HG03280 (cell line): Measurements from ENCODE around the gene DMGDH.
"Not testable (repeated sequence)": the region's sequence is repeated elsewhere in the genome, so short reads cannot be mapped to it uniquely, and the experiment has no call there.

ENCODE experiments used
- ATAC-seq: cut with Tn5 transposase; IDR thresholded peaks from one replicate; pipeline ENCODE4 v1.9.1; 2021; ENCODE audit warnings: mild to moderate bottlenecking, moderate library complexity; ENCODE audit not compliant: unreplicated experiment

DMGDH gene

DNA sequence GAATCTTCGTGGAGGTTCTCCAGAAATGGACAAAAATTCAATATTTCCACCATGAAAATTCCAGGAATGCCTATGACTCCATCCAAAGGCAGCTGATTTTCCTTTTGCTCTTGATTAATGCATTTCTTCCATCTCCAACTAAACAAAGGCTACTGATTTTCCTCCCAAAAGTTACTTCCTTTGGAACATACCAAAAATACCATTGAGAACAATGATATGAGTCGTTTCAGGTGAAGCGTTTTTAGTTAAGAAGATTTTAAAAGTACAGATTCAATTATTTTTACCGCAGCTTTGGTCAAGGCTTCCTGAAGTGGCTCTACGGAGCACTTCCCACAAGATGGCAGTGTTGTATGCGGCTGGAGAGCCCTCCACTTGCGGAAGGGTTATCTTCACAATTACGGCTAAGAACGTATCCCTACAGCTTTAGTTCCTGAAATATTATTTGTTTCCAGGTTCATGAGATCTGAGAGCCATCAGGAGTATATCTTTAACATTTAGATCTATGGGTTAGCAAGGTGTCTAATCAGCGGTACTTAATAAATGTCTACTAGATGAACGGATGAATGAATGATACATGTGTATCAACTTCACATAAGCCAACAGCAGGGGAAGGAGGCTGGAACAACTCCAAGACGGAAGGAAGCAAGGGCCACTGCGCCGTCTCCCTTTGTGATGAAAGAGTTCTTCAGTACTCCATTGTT lies 48.5 kb downstream of the DMGDH start:
- ATAC-seq: no peak

DNA sequence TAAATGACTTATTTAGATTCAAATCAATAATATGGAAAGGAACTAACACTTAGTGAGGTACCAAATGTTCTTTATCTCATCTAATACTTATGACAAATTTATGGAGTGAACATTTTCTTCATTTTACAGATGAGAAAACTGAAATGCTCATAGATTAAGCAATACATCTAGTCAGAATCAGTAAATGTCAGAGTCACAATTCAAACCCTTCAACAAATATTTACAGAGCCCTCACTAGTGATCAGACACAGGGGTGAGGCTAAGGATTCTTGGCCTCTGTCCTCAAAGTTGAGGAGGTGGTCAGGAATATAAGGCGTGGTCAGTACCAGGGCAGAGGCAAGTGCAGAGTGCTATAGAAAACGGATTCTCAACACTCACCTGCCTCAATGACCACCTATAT lies 54.8 kb downstream of the DMGDH start:
- ATAC-seq: no peak

DNA sequence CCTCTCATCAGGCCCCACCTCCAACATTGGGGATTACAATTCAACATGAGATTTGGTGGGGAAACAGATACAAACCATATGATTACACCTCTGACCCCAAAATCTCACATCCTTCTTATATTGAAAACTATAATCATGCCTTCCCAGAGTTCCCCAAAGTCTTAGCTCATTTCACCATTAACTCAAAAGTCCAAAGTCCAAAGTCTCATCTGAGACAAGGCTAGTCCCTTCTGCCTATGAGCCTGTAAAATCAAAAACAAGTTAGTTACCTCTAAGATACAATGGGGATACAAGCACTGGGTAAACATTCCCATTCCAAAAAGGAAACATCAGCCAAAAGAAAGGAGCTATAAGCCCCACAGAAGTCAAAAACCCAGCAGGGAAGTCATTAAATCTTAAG lies 57.6 kb downstream of the DMGDH start:
- no peak for ATAC-seq

DNA sequence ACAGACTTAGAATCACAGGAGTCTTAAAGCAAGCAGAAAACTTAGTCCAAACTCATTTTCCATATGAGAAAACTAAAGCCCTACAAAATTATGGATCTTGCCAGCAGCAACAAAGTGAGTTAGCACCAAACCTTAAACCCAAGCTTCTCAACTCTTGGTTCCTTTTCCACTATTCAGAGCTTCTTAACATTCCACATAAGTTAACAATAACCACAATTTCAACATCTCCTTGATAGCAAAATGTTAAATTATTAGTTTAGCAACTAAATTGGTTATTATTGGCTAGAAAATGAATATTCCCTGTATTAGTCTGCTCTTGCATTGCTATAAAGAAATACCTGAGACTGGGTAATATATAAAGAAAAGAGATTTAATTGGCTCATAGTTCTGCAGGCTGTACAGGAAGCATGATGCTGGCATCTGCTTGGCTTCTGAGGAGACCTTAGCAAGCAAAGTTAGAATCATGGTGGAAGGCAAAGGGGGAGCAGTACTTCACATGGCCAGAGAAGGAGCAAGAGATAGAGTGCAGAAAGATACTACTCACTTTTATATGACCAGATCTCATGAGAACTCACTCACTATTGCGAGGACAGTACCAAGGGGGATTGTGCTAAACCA lies 58.1 kb downstream of the DMGDH start:
- ATAC-seq: no peak

DNA sequence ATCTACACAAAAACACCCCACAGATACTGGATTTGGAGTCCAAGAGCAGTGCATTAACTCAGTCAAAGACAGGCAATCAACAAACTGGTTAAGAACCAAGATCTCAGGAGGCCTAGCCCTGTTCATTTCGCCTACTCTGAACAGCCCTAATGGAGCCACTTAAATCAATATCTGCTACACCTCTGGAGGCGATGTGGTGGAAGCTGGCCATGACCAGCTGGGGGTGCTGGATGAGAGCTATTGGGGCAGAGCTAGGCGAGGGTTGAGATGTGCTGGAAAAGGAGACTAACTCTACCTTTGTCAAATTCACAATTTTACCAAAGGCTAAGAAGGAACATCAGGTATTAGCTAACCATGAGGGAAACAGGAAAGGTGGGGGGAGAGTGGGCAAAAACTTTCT lies 61.1 kb downstream of the DMGDH start:
- ATAC-seq: no peak

DNA sequence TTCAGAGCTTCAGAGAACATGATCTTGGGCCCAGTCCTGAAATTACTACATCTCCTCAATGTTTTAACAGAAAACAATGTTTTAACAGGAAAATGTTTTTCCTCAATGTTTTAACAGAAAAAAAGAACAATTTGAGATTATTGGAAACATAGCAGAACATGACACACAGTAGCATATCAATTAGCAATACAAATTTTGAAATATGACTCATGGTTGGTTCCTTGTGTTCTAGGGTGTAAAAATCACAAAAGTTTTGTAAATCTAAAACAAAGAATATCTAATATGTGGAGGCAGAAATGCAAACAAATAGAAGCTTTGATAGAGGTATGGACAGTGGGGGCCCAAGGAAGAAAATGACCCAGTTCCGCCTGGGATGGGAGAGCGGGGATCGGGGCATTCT lies 61.6 kb downstream of the DMGDH start:
- ATAC-seq: no peak

DNA sequence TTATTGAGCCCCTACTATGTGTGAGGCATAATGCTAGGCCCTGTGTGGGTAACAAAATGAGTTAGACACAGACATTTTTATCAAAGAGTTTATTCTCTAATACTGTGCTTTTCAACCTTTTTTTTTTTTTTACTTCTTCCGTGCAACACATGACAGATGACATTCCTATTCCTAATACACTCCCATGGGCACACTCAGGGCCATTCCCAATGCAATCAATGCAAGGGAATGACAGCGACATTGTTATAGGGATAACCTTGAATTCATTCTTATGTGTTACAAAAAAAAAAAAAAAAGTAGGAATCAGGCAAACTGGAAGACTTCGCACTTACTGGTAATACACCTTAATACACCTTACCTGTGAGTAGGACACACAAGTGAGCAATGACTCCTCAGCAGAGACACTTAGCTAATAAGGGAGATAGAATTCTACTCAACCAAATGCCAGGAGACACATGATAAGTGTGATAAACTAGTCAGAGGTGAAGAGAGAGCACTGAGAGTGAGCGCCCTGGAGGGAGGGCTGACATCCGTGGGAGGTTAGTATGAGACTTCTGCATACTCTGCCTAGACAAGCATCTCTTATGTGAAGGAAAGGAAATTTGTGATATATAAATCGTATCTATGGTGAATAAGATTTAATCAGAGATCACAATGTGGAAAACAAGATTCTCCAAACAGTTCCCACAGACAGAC lies 63.4 kb downstream of the DMGDH start:
- ATAC-seq: no peak

DNA sequence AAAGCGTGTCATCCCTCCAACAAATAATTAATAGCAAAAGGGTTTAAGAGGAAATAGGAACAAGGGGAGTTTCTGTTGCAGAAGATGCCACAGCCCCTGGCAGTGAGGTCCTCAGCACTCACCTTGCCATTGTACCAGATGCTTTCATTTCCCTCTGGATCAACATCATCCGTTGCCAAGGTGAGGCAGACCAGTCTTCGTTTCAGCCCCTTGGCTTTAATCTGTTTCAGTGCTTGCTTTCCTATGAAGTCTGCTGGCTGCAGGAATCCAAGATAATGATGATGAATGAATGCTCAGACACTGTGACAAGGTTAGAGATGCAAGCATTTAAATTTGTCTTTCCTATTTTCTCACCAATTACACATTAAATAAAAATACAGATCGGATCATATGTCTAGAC lies 64.3 kb downstream of the DMGDH start:
- ATAC-seq: no peak

DNA sequence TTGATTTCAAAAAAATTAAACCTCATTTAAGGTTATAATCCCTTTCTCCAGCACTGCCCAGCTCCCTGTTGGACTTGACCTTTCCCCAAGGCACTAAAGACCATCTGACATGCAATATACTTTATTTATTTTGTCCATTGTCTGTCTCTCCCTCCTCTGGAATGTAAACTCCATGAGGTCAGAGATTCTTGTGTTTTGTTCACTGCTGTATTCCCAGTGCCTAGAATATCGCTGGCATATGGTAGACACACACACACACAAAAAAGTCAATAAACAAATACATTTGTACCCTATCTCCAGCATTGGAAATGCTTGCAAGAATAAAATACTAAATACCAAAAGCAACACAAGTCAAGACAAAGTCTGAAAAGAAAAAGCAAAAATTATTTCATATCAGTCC lies 67.1 kb downstream of the DMGDH start:
- ATAC-seq: no peak

DNA sequence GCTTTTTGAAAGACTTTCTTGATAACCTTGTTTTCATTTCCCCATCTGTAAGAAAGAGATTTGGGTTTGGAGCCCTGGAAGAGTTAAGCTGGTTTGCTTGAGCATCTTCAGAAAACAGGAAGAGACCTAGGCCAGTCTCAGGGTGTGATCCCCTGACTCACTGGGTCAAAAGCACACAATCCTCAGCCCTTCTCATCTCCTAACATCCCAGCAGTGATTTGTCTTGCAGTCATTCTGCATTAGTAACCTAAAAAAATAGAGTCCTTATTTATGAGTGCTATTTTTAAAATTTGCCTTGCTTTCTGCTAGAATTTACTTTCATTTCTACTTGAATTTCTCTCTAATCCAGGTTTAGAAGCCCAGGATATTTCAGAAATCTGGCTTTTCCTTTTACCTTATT lies 68.0 kb downstream of the DMGDH start:
- no peak for ATAC-seq

DNA sequence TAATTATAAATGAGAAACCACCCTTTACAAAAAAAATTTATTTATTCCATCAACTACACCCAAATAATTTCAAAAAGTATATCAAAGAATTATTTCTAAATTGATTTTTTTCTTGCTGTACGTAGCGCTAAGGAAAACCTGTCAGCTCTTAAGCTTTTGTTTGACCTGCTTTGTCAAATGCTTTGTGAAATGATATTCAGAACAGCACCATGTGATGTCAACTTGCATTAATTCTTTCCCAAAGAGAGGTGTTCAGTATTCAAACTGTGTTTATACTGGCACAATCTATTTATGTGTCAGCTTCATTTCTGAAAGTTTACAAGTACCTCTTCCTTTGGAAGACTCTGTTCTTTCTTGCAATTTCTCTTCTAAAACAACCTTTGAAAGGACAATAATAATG lies 72.4 kb downstream of the DMGDH start:
- no peak for ATAC-seq

DNA sequence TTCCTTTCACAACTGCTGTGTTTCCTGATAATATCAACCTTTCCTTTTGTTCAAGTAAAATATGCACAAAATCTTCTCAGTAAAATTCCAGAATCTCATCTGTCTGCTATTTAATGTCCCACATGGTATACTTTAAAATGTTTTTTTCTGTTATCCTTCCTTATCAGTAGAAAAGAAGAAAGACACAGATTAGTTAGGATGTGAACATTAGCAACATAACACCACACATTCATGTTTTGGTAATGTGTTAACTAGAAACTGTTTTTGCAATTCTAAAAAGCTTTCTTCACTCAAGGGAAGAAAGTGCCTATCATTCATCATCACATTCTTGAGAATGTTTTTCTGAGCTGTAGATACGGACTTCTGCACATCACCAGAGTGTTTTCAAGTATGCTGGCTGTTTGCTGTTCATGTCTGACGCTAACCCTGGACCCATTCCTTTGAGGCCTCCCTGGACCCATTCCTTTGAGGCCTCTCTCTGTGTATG lies 73.9 kb downstream of the DMGDH start:
- no peak for ATAC-seq

DNA sequence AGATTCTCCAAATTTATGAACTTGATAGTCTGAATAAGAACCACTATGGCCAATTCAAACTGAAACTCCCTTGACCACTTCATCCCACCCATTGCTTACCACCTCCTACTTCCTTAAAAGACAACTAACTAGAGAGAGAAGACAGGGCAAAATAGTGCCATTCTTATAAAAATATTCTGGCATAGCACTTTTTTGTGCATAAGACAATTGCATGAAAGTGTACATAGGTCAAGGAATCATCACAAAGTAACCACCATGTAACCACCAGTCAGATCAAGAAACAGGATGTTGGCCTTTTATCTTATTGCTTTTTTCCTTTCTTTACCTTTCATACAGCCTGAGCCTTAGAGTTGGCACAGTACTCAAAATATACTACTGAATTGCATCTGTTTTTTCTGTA lies 76.3 kb downstream of the DMGDH start:
- no peak for ATAC-seq

DNA sequence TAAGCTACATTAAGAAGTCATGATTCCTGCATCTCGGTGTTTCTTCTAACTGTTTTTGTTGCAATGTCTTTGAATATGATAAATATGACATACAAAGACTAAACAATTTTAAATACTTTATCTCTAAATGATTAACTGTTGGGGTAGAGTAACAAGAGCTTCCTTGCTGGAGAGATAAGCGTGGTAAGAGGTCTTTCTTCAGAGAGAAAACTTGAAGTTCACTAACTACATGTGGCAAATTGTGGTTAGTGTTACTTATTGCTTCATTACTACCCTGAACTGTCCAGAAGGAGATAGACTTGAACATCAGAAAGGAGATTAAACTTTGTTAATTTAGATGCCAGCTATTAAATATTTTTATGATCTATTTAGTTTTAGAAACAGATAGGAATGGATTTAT lies 77.3 kb downstream of the DMGDH start:
- ATAC-seq: no peak

DNA sequence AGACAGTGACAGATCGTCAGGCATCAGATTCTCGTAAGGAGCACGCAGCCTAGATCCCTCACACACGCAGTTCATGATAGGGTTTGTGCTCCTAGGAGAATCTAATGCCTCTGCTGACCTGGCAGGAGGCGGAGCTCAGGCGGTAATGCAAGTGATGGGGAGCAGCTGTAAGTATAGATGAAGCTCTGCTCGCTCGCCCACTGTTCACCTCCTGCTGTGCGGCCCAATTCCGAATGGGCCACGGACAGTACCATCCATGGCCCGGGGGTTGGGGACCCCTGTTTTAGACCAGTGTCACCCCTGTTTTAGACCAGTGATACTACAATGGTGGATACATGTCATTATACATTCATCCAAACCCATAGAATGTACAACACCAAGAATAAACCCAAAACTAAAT lies 80.4 kb downstream of the DMGDH start:
- ATAC-seq: no peak

DNA sequence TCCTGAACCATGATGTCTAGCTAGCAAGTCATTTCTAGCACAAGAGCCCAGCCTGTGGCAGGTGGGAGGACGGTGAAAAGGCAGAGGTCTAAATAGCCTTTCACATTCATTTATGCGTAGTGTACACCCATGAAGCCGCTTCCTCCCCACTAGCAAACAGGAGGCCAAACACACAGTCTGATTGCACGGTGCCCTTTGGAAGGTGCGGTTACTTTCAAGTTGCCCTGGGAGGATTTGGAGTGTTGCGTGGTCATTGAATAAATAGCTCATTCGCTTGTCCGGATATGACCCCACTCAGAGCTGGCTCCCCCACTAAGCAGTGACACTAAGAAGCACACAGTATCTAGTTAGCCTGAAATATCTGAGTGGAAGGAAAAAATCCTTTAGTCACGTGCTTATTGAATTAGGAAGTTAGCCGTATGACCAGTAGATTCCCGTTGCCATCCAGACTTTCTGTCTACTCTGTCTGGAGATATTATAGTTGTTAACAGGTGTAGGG lies 83.7 kb downstream of the DMGDH start:
- ATAC-seq: peak; percentile 41

DNA sequence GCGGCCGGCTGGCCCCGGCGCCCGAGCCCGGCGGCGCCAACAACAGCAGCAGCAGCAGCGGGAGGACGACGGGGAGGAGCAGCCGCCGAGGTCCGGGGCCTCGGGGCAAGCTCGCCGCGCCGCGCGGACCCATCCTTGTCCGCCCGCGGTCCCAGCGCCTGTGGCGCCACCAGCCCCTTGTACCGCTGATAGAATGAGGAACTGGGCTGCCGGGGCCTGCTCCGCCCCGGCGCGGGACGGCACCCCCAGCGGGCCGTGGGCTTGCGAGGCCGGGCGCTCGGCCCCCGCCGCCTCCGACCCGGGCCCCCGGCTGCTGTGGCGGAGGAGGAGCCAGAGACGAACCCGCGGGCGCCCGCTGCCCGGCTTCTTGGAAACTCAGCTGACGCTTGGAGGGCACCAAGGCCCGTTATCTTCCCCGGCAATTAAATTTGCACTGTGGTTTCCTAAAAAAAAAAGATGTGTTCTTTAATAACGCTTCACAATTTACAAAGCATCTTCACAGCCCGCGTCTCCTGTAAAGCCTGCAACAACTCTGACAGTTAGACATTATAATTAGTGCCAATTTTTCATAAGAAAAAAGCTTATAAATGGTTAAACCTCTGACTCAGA lies 84.3 kb downstream of the DMGDH start, which contains the start of gene ARSB:
TSS of gene ARSB (minus strand) at position 195 of the 609 bp plus-strand sequence. CDS start at position 133, 62 bp downstream.
- peak; percentile 40 for ATAC-seq

DNA sequence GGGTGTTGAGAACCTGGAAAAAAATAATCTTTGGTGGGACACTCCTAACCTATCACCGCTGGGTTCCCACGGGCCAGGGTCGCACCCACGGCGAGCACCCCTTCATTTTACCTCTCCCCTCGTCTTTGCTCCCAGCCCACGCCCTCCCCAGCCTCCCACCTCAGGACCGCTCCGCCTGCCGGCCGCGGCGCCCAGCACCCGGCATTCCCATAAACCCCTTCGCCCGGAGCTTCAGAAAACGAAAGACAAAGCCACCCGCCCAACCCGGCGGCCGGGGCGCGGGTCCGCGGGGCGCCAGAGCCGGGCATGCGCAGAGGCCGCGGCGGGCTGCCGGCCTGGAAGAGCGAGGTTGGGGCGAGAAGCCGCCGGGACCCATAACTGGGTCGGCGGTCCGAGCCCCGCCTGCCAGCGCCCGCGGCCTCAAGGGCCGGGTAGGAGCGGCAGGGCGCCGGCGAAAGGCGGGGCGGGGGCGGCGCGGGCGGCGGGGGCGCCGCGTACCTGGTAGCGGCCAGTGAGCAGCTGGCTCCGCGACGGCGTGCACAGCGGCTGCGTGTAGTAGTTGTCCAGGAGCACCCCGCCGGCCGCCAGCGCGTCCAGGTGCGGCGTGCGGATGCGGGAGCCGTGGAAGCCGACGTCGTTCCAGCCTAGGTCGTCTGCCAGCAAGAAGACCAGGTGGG lies 84.9 kb downstream of the DMGDH start:
- peak; percentile 60 for ATAC-seq

DNA sequence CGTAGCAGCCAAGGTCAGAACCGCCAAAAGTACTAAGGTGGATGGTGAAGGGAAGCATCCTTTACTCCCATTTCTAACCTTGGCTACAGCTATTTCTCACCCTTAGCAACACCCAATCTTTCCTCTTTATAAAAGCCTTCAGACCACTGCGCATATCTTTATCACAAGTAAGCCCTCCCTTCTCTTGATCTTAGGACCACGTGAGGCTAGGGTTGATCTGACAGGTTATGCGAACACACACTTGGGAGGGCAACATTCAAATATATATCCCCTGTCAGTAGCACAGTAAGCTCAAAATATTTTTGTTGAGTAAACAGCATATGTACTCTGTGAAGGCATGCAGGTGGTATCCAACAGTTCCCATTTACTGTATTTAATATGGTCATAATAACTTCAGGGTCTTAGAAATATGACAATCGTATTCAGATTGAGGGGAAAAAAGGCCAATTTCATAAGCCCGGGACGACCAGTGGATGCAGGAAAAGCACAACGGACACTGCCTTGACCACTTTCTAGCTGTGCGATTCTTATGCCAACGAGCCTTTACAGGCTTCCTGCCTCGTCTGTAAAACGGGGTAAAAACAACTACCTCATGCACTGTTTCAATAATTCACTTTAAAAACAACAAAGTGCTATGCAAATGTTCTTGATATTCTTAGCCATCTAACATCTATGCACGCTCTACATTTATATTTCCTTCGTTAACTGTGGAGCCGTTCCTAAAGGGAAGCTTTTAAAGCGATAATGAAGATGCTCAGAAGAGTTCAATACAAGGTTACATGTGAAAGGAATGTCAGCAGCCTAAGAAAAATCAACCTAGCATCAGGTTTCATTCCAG lies 85.7 kb downstream of the DMGDH start:
- no peak for ATAC-seq

DNA sequence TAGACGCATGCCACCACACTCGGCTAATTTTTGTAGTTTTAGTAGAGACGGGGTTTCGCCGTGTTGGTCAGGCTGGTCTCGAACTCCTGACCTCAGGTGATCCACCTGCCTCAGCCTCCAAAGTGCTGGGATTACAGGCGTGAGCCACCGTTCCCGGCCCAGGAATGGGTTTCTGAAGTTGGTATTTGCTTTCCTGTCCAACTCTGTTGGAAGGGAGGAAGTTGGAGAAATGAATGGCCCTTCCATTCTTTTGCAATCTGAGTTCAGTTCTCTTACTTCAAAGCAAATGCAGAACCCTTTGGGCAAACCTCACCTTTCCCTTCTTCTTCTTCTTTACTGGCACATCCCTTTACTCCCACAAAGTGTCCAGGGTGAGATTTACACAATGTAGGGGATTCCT lies 86.3 kb downstream of the DMGDH start:
- not testable (repeated sequence) for ATAC-seq
